ENCODE results near the gene FARP2.
"Not testable (repeated sequence)": the region's sequence is repeated elsewhere in the genome, so short reads cannot be mapped to it uniquely, and the experiment has no call there.

The FARP2 gene

DNA sequence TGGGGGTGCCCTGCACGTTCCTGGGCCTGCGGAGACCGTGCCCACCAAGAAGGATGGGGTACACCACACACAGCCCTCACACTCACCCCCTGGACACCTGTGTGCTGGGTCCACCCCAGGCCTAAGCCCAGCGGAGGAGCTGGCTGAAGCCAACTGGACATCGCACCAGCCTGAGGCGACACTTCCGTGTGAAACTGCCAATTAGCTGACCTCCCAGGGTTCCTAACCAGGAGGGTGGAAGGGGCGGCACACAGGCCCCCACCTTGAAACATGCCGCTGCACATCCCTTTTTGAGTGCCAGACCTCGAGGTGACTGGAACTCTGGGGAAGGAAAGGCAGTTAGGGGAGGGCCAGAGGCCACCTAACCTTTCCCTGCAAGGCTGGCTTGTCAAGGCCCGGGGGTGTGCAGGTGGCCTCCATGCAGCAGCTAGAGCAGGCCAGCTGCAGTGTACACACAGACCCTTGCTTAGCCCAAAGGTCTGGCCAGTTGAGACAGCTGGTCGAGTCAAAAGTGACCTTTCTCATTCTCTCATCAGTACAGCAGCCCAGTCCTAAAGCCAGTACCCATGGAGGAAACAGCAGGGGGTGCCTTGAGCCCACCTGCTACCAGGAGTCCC lies 147.8 kb downstream of the FARP2 start:
- DNase-seq: no peak

DNA sequence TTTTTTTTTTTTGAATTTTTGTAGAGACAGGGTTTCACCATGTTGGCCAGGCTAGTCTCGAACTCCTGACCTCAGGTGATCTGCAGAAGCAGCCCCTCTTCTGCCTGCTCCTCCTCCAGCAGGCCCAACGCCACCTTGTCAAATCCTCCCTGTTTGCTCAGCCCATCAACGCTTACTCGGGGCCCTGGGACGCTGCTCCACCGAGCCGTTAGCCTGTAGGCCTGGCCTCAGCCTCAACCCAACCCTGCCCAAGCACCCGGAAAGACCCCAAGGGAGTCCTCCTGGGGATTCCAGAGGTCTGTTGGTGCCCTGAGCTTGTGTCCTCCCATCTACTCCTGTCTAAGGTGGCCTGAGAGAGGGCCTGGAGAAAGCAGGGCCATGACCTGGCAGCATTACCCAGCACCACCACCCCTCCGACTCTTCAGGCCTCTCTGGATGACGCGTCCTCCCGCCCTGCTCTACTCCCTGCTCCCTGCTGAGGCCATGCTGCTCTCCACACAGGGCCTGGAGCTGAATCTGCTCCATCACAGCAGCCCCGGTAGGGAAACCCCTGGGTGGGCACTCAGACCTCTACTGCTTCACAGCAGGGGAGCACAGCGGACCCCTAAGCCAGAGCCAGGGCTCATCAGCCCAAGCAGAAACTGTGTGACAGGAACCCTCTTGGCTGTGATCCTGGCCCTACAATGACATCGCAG lies 149.1 kb downstream of the FARP2 start:
- no peak for DNase-seq

DNA sequence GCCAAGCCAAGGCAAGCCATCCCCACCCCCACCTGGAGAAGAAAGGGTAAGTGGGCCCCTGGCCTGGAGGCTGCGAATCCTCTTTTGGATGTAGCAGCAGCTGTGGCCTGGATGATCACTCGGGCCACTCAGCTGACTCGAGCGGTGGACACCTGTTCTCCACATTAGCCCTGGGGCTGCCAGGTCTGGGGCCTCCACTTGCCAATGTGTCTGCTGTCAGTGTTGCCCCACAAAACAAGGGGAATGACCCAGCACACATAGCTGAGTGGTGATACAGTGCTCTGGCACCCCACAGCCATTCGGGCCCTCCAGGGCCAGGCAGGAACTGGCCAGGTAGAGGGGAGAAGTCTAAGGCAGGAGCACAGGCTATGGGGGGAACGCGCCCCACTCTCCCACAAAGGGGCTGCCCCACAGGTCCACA lies 149.7 kb downstream of the FARP2 start:
- DNase-seq: no peak

DNA sequence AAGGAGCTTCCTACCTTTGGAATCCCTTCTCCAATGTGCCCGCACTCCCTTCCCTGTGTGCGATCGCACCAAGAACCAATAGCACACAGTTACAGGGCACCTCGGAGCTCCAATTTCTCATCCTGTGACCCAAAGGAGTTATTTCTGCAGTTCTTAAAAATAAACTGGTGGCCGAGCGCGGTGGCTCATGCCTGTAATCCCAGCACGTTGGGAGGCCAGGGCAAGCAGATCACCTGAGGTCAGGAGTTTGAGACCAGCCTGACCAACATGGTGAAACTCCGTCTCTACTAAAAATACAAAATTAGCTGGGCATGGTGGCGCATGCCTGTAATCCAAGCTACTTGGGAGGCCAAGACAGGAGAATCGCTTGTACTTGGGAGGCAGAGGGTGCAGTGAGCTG lies 150.2 kb downstream of the FARP2 start:
- not testable (repeated sequence) for DNase-seq

DNA sequence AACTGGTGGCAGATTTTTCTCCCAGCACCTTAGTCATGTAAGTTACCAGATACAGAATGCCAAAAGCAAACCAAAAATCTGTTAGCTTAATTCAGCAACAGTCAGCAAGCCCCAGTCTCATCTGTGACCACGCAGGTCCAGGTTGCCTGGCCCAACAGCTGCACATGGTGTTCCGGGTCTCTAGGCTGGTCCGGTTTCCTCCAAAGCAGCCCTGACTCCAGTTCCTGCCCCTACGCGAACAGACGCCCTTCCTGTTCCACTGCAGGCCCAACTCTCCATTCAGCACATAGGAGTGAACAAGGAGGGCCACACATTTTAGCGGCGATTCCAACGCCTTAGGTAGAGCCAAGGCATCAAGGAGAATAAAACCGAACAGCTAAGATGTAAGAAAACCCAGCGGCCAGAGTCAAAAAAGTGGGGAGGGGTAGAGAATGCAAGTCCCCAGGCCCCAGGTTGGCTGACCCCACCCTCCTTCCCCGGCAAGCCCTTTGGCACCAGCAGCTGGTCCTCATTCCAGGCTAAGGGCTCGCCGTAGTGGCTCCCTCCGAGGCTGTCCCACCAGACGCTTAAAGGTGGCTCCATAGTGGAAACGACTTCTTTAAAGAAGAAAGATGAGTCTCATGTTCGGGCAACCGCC lies 150.8 kb downstream of the FARP2 start:
- DNase-seq: no peak

DNA sequence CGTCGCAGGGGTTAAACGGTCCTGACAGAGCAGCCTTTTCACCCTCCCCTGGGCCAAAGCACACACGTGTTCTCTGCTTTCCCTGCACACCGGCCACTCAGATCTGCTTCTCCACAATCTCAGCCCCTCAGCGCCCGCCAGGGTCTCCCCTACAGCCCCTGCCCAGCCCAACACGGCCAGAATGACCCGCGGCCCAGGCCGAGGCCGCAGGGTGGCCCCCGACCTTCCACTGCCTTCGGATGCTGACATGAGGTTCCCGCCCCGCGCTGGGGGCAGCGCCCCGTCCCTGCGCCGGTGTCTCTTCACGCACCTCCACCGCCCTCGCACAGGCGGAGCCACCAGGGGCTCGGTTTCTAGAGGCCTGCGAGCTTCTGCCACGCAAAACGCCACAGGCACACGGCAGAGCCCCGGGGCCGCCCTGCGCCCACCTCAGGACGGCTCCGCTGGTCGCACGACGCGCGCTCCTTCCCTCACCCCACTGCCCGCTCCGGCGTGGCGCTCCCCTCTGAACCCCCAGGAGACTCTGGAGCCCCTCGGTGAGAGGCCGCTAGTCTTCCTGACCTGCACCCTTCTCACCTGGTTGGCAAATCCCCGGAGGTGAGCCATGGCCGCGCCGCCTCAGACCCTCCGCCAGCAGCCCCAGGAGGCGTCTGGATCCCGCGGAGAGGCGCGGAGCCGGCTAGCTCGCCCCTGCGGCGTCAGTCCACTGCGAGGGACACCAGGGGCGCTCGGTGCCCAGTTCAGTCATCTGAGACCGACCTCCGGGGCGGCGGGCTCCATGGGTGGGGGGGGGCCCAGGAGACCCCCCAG lies 151.6 kb downstream of the FARP2 start:
- peak in 24 of 56 donors; percentile 23 to 67 (median 46) for DNase-seq

DNA sequence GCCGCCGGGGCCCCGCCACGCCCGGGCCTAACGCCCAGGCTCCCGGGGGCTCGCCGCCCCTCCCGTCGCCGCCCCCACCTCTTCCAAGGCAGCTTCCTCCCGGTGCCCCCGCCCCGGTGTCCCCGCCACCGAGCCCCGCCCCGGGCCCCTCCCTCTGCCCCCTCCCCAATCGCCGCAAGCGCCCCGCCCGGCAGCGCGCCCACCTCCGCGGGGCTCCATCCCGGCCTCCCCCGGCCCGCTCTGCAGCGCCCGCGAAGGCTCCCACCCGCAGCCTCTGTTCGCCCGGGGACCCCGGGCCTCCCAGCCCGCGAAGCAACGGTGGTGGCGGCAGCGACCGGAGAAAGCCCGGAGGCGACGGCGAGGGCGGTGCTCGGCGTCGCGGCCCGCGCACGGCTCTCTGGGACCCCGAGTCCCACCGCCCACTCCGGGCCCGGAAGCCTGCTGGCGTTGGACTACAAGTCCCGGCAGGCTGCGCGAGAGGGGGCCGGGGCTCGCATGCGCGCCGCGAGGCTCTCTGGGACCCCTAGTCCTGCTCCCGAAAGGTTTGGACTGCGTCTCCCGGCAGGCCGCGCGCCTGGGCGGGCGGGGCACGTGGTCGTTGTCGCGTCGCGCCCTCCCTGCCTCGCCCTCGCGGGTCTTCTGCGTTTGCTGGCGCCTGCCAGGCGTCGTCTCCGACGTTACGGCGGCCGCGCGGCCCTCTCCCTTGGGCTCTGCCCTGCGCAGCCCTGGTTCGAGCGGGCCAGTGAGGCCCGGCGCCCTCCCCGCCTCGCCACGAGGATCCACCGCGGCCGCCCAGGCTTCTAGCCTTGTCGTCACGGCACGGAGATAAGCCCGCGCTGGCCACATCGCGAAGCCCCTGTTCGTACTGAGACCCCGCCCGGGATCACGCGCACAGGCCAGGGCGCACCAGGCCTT lies 152.4 kb downstream of the FARP2 start, which contains the start of gene STK25:
Gene STK25, minus strand, starts transcription at position 345 of the 915 bp plus-strand sequence. CDS start 549 bp downstream, outside the sequence.
- DNase-seq: peak; percentile 79 to 99 (median 96)

DNA sequence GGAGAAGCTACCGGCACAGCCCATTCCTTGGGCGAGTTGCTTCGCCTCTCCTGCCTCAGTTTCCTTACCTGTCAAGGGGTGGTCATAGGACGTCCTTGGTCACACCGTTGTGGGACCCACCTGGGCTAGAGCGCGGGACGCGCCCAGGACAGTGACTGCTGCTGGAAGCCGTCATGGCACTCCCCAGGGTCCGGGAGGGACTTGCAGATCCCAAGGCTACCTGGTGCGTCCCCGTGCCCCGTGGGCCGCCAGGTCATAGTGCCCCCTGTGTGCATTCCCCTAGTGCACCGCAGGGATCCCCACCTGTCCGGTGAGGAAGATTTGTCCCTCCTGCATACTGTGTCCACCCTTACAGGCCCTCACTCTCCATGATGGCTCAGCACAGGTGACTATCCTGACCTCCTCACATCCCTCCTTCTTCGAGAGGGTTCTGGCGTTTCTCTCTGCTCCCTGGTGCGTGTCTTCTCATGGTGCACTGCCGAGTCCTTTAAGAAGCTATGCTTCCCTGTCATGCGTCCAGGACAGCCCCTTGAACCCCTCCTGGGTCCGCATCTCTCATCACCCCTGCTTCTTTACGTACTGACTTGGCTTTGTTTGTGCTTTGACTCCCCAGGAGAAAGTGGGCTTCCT lies 153.2 kb downstream of the FARP2 start:
- DNase-seq: peak in 3 of 56 donors; percentile 47 to 67 (median 53)

DNA sequence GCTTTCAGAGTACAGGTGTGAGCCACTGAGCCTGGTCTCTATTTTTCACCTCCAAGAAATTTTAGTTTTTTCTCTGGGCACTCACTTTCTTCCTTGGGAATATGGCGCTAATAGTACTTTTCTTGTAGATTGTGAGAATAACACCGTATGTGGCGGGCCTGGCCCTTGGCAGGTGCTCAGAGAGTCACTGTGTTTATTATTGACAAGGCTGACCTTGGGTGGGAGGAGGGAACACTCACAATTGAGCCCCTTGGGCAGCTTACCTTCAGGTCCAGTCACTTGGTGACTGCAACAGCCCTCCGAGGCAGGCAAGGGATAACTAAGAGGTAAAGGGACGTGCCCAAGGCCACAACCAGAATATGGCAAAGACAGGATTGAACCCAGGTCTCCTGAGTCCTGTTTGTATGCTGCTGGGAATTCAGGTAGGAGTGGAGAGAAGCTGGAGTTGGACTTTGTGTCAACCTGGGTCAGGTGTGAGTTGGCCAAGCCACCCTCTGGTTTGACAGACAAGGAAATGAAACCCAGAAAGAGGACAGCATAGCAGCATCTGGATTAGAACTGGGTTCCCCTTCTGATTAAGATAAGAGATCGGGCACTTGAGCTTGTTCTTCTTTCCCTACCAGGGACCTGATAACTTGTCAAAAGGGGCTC lies 155.1 kb downstream of the FARP2 start:
- DNase-seq: no peak

DNA sequence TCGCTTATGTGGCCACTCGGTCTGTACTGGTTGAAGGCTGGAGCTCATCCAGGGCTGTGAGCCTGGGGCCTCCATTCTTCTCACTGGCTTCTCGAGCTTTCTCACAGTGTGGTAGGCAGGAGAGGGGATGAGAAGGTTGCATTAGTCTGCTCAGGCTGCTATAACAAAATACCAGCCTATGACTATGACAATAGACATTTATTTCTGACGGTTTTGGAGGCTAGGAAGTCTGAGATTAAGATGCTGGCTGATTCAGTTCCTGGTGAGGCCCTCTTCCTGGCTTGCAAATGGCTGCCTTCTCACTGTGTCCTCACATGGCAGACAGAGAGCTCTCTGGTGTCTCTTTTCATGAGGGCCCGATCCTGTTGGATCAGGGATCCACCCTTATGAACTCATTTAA lies 158.5 kb downstream of the FARP2 start:
- no peak for DNase-seq

DNA sequence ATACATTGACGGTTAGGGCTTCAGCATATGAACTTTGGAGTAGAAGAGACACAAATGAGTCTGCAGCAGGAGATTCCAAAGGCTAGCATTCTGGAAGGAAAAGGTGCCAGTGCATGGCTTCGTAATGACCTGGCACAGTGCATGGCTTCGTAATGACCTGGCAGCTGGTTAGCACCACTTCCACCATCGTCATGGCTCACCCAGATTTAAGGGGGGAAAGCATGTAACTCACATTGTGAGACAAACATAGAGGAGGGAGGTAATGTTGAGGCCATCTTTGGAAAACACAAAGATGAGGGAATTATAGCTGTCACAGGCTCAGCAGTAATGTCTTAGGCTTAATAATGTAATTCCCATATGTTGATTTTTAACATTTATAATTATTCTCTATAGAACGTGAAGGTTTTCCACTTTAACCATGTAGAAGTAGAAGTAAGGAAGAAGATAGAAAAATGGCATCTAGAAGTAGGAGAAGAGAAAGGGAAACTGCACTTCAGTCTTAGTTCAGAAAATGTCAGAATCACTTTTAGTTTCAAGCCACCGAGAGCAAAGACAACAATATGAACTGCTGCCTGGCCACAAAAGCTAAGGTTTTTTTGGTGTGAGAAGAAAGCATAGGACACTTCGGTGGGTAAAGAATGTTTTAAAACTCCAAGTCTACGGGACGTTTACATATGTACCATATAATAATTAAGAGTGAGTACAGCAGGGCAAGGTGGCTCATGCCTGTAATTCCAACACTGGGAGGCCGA lies 159.1 kb downstream of the FARP2 start:
- DNase-seq: no peak

DNA sequence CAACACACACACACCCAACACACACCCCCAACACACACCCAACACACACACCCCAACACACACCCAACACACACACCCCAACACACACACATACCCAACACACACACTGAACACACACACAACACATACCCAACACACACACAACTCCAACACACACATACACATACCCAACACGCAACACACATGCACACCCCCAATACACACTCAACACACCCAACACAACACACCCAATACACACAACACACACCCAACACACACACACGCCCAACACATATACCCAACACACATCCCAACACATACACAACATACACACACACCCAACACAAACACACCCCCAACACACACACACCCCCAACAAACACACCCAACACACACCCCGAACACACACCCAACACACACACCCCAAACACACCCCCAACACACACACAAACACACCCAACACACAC lies 160.5 kb downstream of the FARP2 start:
- DNase-seq: no peak

DNA sequence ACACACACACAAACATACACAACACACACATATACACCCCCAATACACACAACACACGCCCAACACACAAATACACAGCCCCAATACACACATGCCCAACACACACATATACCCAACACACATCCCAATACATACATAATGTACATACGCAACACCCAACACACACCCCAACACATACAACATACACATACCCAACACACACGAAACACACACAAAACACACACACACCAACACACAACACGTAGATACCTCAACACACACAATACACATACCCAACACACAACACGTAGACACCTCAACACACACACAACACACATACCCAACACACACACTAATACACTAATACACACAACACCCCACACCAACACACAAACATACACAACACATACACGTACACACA lies 161.2 kb downstream of the FARP2 start:
- no peak for DNase-seq

DNA sequence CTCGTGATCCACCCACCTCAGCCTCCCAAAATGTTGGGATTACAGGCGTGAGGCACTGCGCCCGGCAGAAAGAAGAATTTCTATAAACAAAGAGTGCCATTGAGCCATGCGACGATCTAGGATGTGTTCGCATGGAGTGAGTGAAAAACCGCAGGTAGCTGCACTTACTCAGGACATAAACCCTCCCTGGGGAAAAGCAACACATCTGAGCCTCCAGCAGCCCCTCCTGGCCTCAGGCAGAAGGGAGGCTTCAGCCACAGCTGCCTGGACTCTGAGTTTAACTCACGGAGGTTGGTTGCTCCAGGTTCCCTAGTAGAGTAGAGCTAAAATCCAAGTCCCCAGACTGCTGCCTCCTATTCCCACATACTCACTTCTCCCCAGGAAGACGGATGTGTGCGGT lies 163.6 kb downstream of the FARP2 start:
- no peak for DNase-seq

DNA sequence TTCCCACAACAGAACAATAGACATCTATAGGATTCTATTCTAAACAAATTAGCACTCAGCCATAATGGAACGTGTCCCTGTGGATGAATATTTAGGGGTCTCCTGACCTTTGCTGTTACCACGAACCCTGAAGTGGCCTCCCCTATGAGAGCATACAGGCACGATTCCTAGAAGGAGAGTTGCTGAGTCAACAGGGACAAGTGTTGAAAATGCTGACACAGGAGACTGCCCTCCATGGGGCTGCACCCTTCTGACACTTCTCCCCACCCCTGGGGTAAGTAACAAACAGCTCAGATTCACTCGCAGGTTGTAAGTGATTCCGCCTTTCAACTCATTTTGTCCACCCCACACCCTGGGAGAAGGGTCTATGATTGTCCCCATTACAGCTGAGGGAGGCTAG lies 166.4 kb downstream of the FARP2 start:
- no peak for DNase-seq

DNA sequence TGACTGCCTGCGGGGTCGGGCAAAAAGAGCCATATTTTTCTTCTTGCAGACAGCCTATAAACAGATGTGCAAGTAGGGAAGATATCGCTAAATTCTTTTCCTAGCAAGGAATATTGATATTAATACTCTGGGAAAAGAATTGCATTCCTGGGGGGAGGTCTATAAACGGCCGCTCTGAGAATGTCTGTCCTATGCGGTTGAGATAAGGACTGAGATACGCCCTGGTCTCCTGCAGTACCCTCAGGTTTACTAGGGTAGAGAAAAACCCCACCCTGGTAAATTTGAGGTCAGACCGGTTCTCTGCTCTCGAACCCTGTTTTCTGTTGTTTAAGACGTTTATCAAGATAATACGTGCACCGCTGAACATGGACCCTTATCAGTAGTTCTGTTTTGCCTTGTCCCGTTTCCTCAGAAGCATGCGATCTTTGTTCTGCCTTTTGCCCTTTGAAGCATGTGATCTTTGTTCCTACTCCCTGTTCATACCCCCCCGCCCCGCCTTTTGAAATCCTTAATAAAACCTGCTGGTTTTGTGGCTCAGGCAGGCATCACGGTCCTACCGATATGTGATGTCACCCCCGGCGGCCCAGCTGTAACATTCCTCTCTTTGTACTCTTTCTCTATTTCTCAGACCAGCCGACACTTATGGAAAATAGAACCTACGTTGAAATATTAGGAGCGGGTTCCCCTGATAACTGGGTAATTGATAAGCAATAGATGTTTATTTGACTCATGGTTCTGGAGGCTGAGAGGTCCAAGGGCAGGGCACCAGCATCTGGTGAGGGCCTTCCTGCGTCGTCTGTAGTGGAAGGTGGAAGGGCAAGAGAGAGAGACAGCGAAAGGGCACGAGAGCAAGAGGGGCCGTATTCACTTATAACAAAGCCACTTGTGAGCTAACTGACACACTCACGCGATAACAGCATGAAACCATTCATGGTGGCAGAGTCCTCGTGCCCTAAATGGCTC lies 170.0 kb downstream of the FARP2 start:
- DNase-seq: not testable (repeated sequence)

DNA sequence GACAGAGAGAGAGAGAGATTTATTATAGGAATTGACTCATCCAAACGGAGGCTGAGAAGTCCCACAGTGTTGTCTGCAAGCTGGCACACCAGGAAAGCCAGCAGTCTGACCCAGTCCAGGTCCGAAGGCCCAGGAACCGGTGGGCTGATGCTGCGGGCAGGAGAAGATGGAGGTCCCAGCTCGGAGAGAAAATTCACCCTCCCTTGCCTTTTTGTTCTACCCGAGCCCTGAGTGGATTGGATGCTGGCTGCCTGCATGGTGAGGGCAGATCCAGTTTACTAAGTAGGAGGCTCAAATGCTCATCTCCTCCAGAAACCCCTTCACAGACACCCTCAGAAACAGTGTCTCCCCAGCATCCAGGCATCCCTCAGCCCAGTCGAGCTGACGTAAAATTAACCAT lies 174.5 kb downstream of the FARP2 start:
- DNase-seq: no peak
